Natural killer cell (primary cell): ENCODE results near the gene MYPN. TPM values are rescaled to one million over a fixed set of nuclear protein-coding genes. Genes with fewer than 3 reads are reported as not detected.
"Not testable (repeated sequence)": the region's sequence is repeated elsewhere in the genome, so short reads cannot be mapped to it uniquely, and the experiment has no call there.

ENCODE experiments used
- ATAC-seq, 3 donors: fragments of 150-1000 bp in 2 of 3; fragments of 200-7000 bp in 1 of 3; cut with Tn5 transposase; 1 replicate in 1 of 3; 2 replicates in 2 of 3; pipeline ENCODE4 v1.10.0; 2021; ENCODE audit warnings: mild to moderate bottlenecking in 2 of 3, moderate library complexity in 2 of 3
- DNase-seq, 2 donors: peaks; one replicate each; pipeline versions ENCODE4 v3.0.0 to v3.0.0-alpha.2; 2013 to 2021; ENCODE audit warnings: mixed read lengths in 1 of 2
- H3K27ac ChIP-seq: one replicate; pipeline ENCODE4 v1.5.1; 2013; ENCODE audit warnings: mild to moderate bottlenecking, low read length
- H3K27me3 ChIP-seq: one replicate; pipeline ENCODE4 v1.6.1; 2013; ENCODE audit warnings: low read length; ENCODE audit not compliant: control insufficient read depth, insufficient read depth
- H3K36me3 ChIP-seq: one replicate; pipeline ENCODE4 v1.6.1; 2013; ENCODE audit warnings: low read length; ENCODE audit not compliant: control insufficient read depth, insufficient read depth
- H3K4me1 ChIP-seq: one replicate; pipeline ENCODE4 v1.6.1; 2013; ENCODE audit warnings: low read length; ENCODE audit not compliant: control insufficient read depth, insufficient read depth
- H3K4me3 ChIP-seq: one replicate; pipeline ENCODE4 v1.5.1; 2013; ENCODE audit warnings: low read length
- H3K9me3 ChIP-seq: one replicate; pipeline ENCODE4 v1.6.1; 2013; ENCODE audit warnings: low read length; ENCODE audit not compliant: control insufficient read depth, insufficient read depth
- H3K27ac Mint-ChIP-seq, 2 donors: one replicate each; pipeline ENCODE4 v1.8.0; 2022; ENCODE audit warnings: mild to moderate bottlenecking in 2 of 2, mixed read lengths in 2 of 2, moderate library complexity in 1 of 2
- H3K27me3 Mint-ChIP-seq, 2 donors: one replicate each; pipeline ENCODE4 v1.8.0; 2022; ENCODE audit warnings: low read depth in 2 of 2, mixed read lengths in 2 of 2
- H3K36me3 Mint-ChIP-seq: one replicate; pipeline ENCODE4 v1.8.0; 2022; ENCODE audit warnings: mixed read lengths
- H3K4me1 Mint-ChIP-seq, 2 donors: one replicate each; pipeline ENCODE4 v1.8.0; 2022; ENCODE audit warnings: mixed read lengths in 2 of 2
- H3K4me3 Mint-ChIP-seq: one replicate; pipeline ENCODE4 v1.8.0; 2022; ENCODE audit warnings: mild to moderate bottlenecking, moderate library complexity, mixed read lengths
- H3K9me3 Mint-ChIP-seq, 2 donors: one replicate each; pipeline ENCODE4 v1.8.0; 2022; ENCODE audit warnings: mixed read lengths in 2 of 2
- WGBS: methylation state at CpG from one replicate; pipeline ENCODE4 v1.1.7; 2013; ENCODE audit warnings: missing lambda C conversion rate; ENCODE audit not compliant: insufficient coverage; 5-methylcytosine and 5-hydroxymethylcytosine counted together
- intact Hi-C: fragments of 100-400 bp; cut with micrococcal nuclease; formaldehyde crosslinking; loops from one replicate; pipeline ENCODE4 v1.14.2; 2022
- total RNA-seq, 4 donors: library from RNA; stranded (reverse); fragments of 120-200 nt in 1 of 4; gene quantifications; one replicate each; pipeline versions ENCODE4 v1.2.3 to v1.2.4, GENCODE V29; 2013 to 2022
- TF ChIP-seq, protein P1 (sequence below): fragments of 200-600 bp; IDR thresholded peaks from one replicate; pipeline ENCODE4 v1.8.0; 2022; ENCODE audit warnings: antibody characterized with exemption

The MYPN gene
- total RNA-seq, 3 donors from 2014 or later (not counting 1 experiment from before 2014, with no cell fraction given): not detected

DNA sequence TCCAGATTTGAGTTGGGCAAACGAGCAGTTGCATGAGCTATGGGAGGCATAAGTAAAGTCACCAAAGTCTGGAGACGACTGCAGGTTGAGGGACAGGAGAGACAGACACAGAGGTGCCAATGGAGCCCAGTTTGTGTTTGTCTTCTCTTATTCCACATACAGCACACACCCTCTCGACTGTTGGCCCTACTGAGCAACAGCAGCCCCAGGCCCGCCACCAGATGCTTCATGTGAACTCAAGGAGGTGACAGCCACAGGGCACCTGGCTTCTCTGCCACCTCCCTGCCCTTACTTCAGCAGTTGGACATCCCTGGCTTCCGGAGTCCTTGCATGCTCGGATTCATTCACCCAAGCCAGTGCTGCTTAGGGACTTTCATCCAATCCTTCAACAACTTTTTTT, 129.1 kb downstream of the MYPN start:
- H3K27ac Mint-ChIP-seq: no peak overlapping the region
- no peaks in the 10 kb centered on the region for H3K9me3 ChIP-seq
- H3K36me3 ChIP-seq: no peaks in the 10 kb centered on the region
- WGBS: 89% methylated on average over 6 of the region's 6 CpGs
- no peaks in the 10 kb centered on the region for H3K27me3 ChIP-seq
- intact Hi-C loops: no loop called here
- peaks cover 5 to 7% of the 10 kb centered on the region in 2 donors for H3K27me3 Mint-ChIP-seq
- H3K27ac ChIP-seq: no peak overlapping the region
- no peak for ATAC-seq
- no peak for DNase-seq
- H3K36me3 Mint-ChIP-seq: no peaks in the 10 kb centered on the region
- no peak overlapping the region for H3K4me3 ChIP-seq
- no peaks in the 10 kb centered on the region for H3K4me1 ChIP-seq
- H3K4me1 Mint-ChIP-seq: no peaks in the 10 kb centered on the region
- no peak overlapping the region for H3K4me3 Mint-ChIP-seq
- TF ChIP-seq, protein P1, sequence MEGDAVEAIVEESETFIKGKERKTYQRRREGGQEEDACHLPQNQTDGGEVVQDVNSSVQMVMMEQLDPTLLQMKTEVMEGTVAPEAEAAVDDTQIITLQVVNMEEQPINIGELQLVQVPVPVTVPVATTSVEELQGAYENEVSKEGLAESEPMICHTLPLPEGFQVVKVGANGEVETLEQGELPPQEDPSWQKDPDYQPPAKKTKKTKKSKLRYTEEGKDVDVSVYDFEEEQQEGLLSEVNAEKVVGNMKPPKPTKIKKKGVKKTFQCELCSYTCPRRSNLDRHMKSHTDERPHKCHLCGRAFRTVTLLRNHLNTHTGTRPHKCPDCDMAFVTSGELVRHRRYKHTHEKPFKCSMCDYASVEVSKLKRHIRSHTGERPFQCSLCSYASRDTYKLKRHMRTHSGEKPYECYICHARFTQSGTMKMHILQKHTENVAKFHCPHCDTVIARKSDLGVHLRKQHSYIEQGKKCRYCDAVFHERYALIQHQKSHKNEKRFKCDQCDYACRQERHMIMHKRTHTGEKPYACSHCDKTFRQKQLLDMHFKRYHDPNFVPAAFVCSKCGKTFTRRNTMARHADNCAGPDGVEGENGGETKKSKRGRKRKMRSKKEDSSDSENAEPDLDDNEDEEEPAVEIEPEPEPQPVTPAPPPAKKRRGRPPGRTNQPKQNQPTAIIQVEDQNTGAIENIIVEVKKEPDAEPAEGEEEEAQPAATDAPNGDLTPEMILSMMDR: no peak
- no peaks in the 10 kb centered on the region for H3K9me3 Mint-ChIP-seq

DNA sequence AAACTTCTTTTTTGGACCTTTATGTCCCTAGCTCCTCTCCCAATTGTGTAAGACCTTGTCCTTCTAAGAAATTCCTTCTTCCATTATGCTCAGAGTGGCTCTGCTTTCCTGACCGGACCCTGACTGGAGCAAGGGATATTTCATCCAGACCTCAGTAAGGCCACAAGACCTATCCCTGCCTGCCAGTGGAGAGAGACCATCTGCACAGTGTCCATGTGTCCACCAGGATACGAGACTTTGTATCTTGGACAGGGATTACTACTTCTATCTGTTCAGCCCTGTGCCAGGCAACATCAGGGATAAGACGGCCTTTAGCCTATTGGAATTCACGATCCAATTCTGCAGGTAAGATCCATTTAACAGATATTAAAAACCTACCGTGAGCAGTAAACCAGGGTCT, 129.8 kb downstream of the MYPN start:
- no peak overlapping the region for H3K27ac Mint-ChIP-seq
- intact Hi-C loops: no loop called here

DNA sequence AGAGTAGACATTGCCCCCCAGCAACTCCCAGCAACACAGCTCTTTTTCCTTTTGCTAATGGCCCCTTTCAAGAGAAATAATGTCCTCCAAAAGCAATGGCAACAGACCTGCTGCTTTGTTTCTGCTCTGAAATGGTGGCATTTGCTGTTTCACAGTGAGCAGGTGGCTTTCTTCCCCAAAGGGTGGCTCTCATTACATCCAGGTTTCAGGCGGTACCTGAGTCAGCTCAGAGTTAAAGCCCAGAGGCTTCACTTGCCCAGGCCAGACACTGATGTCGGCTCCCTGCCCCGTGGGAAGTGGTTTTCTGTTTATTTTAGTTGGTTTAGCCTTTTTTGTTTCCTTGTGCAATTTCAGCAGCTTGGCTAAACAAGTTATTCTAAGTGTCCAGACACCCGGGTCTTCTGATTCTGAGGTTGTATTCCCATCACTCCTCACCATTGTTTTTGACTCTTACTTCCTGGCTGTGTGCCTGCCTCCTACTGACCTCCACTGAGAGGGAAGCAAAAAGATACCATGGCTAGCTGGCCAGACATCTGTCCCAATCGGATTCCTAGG, 130.4 kb downstream of the MYPN start:
- TF ChIP-seq, protein P1: no peak
- Histone ChIP-seq H3K4me3 (no peak overlapping the region), H3K36me3 (no peaks in the 10 kb centered on the region), H3K27ac (no peak overlapping the region), H3K4me1 (no peaks in the 10 kb centered on the region), H3K9me3 (no peaks in the 10 kb centered on the region), H3K27me3 (no peaks in the 10 kb centered on the region)
- no peak for ATAC-seq
- Mint-ChIP-seq H3K36me3 (no peaks in the 10 kb centered on the region), H3K9me3 (no peaks in the 10 kb centered on the region), H3K4me3 (no peak overlapping the region), H3K27me3 (peaks cover 0 to 4% of the 10 kb centered on the region in 2 donors), H3K4me1 (no peaks in the 10 kb centered on the region), H3K27ac (no peak overlapping the region)
- intact Hi-C loops: no loop called here
- WGBS: 68% methylated on average over 5 of the region's 5 CpGs
- DNase-seq: no peak

More for the DNA sequence above, 129.8 kb downstream of the MYPN start:
- H3K36me3 Mint-ChIP-seq: no peaks in the 10 kb centered on the region
- H3K36me3 ChIP-seq: no peaks in the 10 kb centered on the region
- no peak overlapping the region for H3K4me3 Mint-ChIP-seq
- DNase-seq (no peak), ATAC-seq (no peak)
- H3K27me3 ChIP-seq: no peaks in the 10 kb centered on the region
- peaks cover 0 to under 1% of the 10 kb centered on the region in 2 donors for H3K27me3 Mint-ChIP-seq
- H3K4me1 Mint-ChIP-seq: no peaks in the 10 kb centered on the region
- no peaks in the 10 kb centered on the region for H3K9me3 Mint-ChIP-seq
- 96% methylated on average over 5 of the region's 5 CpGs for WGBS
- no peaks in the 10 kb centered on the region for H3K9me3 ChIP-seq
- no peaks in the 10 kb centered on the region for H3K4me1 ChIP-seq
- no peak overlapping the region for H3K4me3 ChIP-seq
- TF ChIP-seq, protein P1: no peak
- no peak overlapping the region for H3K27ac ChIP-seq

DNA sequence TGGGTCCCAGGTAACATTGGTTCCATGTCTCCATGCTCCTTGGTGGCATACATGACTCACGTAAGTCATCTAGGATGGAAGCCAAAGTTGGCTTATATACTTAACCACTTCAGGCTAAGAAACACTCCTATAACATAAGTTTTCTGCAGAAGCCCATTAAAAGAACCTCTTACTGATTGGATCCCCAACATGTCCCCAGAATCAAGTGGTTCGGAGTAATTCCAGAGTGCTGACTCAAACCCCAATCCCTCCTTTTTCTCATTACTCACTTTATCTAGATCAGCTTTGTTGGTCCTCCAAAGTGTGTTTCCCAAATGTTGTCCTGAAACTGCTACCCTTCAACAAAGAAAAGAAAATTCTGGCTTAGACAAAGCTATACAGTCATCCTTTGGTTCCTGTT, 132.8 kb downstream of the MYPN start:
- no peak for DNase-seq
- Histone ChIP-seq H3K36me3 (no peaks in the 10 kb centered on the region), H3K4me1 (no peaks in the 10 kb centered on the region), H3K27me3 (no peaks in the 10 kb centered on the region), H3K4me3 (no peak overlapping the region), H3K27ac (no peak overlapping the region), H3K9me3 (no peaks in the 10 kb centered on the region)
- H3K27ac Mint-ChIP-seq: no peak overlapping the region
- peaks cover 0 to 4% of the 10 kb centered on the region in 2 donors for H3K27me3 Mint-ChIP-seq
- TF ChIP-seq, protein P1: no peak
- ATAC-seq: no peak
- H3K4me3 Mint-ChIP-seq: no peak overlapping the region
- no peaks in the 10 kb centered on the region for H3K36me3 Mint-ChIP-seq
- H3K9me3 Mint-ChIP-seq: no peaks in the 10 kb centered on the region
- intact Hi-C loops: no loop called here
- H3K4me1 Mint-ChIP-seq: no peaks in the 10 kb centered on the region
- WGBS: 97% methylated on average over 2 of the region's 2 CpGs

DNA sequence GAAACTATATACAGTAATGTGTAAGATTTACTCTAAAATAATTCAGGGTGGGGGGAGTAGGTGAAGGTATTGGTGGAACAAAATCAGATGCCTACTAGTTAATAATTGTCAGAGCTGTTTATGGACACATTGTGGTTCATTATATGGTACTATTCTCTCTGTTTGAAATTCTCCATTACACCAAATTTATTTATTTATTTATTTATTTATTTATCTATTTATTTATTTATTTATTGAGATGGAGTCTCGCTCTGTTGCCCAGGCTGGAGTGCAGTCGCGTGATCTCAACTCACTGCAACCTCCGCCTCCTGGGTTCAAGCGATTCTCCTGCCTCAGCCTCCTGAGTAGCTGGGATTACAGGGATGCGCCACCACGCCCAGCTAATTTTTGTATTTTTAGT, 137.1 kb downstream of the MYPN start:
- H3K36me3 ChIP-seq, H3K36me3 Mint-ChIP-seq, H3K27ac ChIP-seq, H3K27me3 Mint-ChIP-seq, H3K4me3 ChIP-seq, H3K9me3 Mint-ChIP-seq, DNase-seq, H3K4me3 Mint-ChIP-seq, H3K4me1 Mint-ChIP-seq, H3K27ac Mint-ChIP-seq, H3K9me3 ChIP-seq, intact Hi-C loops, H3K27me3 ChIP-seq, ATAC-seq, H3K4me1 ChIP-seq: not testable (repeated sequence)
- 98% methylated on average over 7 of the region's 7 CpGs for WGBS
